ENCODE results near the gene CXCL11.

GRCh38 chr4:76078033-76078613 lies 42.3 kb upstream of the CXCL11 start:
- TF ChIP-seq CTCF (IDR thresholded peaks at IDR 0.05) (no peak), POLR2A (IDR thresholded peaks at IDR 0.05) (no peak)

All from testis (tissue), 2 donors.